ENCODE measurements around the gene LRPAP1.
"Not testable (repeated sequence)": the region's sequence is repeated elsewhere in the genome, so short reads cannot be mapped to it uniquely, and the experiment has no call there.

Gene LRPAP1

GRCh38 chr4:3455596-3455995 lies 76.6 kb downstream of the LRPAP1 start:
- not testable (repeated sequence) for FAIRE-seq
